CD4-positive, alpha-beta T cell treated with Interleukin-6 for 4 hours (primary cell): ENCODE data around the gene ZBTB1.

Experiments
- DNase-seq: peaks from one replicate; pipeline ENCODE4 v3.0.0-alpha.2; 2020; ENCODE audit warnings: mixed read lengths

ZBTB1 gene

DNA sequence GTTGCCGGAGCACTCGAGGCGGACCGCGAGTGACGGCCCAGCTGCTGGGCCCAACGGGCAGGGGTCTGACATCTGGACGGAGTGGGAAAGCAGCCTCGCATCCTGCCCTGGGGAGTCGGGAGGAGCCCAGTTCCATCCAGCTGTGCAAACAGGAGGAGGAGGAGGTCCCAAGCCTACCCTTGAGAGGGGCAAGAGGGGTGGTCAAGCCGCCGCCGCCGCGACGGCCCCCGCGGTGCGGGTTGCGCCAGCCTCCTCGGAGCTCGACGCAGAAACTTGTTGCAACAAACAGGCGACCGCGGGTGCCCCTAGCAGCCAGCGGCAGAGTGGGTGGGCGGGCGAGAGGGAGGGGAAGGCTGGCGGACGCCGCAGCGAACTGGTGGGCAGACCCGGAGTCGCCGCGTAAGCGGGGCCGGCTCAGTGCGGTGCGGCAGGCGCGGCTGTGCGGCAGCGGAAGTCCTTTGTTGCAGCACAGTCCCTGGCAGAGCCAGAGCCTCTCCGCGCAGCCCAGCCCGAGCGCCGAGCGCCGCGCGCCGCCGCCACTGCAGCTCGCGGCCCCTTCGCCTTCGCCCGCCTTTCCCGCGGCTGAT is at the start of gene ZBTB1:
TSS of gene ZBTB1 (plus strand) at position 461 of the 587 bp plus-strand sequence. CDS start 16,735 bp downstream, outside the sequence.
- DNase-seq = peak; percentile 84

GRCh38 chr14:64459405-64460136 is 45.0 kb upstream of the ZBTB1 start:
- DNase-seq = no peak

- no peak for DNase-seq
These were observed 43.3 kb upstream of the ZBTB1 start for GRCh38 chr14:64461221-64461620.

GRCh38 chr14:64463195-64463594 is 41.4 kb upstream of the ZBTB1 start:
- no peak for DNase-seq

GRCh38 chr14:64463873-64464272 is 40.7 kb upstream of the ZBTB1 start:
- no peak for DNase-seq

GRCh38 chr14:64464651-64465050 is 39.9 kb upstream of the ZBTB1 start:
- no peak for DNase-seq

DNA sequence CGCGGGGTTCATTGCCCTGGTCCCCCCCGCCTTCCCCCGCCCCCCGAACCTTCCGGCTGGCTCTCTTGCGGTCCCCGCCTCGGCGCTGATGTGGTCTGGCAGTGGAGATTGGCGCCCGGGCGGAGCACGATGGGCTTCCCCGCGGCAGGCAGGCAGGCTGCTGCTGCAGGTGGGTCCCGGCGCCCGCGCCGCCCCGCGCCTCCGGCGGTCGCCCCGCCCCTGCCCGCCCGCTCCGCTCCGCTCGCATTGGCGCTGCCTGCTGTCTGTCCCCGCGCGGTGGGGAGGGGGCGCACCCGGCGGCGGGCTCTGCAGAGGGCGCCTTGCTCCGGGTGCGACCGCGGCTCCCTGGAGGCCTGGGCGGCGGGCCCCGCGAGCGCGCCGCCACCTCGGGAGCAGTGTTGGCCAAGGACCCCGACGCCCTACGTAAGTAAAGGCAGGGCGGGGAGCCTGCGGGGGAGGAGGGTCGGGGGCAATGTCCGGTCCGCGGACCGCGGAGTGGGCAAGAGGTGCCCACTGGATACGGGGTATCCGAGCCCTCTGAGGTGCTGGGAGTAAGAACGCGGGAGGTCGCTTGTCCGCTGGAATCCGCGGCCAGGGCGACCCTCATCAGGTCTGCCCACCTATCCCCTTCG is 39.3 kb upstream of the ZBTB1 start, which contains the start of gene AKAP5:
TSS of gene AKAP5 (plus strand) at position 309 of the 632 bp plus-strand sequence. CDS start 2,896 bp downstream, outside the sequence.
- peak; percentile 76 for DNase-seq

DNA sequence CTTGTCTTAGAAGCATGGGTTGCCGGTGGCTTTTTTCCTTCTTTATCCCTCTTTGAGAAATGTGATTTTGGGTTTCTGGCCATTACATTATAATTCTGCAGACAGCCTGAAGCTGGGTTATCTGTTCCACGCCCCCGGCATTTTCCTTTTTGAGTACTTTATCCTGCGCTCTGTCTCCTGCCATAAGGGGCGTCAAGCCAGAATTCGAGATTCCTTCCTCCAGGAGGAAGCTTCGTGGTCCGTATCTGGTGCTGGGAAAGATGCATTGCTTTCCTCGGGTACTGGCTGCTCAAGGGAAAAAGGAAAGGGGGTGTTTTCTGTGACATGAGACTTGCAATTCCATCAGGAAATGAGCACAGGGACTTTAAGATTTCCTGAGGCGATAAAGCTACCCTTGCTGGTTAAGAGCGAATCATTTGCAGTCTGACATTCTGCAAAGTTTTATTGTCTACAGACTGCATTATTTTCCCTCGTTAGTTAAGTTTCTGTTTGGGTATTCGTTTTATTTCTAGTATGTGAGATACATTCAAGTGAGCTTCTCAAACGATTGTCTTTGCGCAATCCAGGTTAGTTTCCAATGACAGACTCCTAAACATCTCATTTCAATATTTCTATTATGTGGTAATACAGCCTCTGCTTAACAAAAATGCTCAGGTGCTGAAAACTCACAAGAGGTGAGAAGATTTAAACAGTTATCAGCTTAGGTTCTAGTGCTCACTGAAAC is 38.6 kb upstream of the ZBTB1 start:
- DNase-seq = no peak

DNA sequence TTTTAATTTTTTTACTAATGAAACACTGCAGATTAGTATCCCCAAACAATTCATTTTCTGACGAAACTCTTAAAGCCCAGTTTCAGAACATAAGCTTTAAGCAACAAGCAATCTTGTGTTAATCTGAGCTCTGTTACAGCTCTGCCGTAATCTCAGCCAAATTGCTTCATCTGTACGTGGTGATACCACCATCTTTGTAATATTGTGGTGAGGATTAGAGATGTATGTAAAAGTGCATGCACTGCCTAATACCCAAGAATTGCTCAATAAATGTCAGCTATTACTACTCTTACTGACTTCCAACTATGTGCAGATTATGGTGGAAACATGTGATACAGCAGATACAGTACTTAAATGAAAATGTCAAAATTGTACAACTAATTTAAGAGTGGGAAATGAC is 37.5 kb upstream of the ZBTB1 start:
- DNase-seq = no peak

DNA sequence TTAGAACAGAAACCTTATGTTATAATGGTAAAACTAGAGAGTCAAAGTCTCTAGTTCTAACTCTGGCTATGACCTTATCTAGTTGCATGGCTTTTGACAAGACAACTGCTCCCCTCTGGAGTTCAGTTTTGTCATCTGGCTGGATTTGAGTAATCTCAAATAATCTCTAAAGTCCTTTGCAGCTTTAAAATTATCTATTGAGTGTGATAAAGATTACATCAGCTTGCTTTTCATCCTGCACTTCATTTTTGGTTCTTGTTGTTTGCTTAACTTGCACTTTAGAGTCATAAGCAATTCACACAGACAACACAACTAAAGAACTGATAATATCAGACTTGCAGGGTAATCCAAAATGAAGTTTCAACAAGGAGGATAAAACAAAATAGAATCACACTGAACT is 37.0 kb upstream of the ZBTB1 start:
- DNase-seq = no peak

GRCh38 chr14:64468451-64468850 is 36.1 kb upstream of the ZBTB1 start:
- no peak for DNase-seq

GRCh38 chr14:64474041-64474440 is 30.5 kb upstream of the ZBTB1 start:
- DNase-seq = no peak

DNA sequence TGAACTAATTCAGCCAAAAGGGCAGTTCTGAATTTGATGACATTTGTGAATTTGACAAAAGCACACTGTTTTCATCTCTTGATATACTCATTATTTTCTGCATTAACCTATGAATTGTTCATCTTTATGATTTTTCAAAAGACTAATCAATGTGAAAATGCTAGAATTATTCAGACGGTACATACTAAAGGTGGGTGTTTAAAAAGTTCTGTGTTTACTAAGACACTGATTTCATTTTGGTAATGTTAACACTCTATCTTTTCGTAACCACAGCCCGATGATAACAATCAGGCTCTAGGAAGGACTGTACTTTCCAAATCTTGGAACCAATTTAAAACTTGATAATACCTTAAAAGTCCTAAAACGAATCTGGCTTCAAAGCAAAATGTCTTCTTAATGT is 29.9 kb upstream of the ZBTB1 start:
- no peak for DNase-seq

DNA sequence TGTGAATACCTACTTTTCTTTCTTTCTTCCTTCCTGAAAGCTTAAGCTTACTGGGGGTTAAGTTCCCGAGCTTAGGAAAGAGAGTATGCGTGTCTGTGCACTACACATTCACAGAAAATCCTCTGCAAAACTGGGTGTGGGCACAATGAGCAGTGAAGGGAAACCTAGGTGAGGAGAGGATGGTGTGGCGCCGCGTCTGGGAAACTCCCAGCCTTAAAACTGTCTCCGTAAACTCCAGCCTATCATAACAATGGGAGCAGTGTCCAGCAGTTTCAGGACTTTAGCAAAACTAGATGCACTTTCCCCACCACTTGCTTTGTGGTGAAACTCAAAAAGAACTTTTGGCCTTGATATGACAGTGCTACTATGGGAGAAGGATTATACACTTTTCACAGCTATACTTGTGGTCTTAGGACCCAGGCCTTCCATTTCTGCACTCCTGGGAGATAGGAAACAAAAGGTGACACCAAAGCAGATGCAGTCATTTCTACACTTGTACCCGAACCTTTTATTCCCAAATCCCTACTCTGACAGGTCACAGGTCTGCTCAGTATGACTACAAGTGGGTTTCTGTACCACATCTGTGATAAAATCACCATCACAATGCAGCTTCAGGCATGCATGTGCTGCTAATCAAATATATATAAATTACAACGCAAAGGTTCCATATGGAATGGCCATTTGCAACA is 28.8 kb upstream of the ZBTB1 start:
- no peak for DNase-seq

DNA sequence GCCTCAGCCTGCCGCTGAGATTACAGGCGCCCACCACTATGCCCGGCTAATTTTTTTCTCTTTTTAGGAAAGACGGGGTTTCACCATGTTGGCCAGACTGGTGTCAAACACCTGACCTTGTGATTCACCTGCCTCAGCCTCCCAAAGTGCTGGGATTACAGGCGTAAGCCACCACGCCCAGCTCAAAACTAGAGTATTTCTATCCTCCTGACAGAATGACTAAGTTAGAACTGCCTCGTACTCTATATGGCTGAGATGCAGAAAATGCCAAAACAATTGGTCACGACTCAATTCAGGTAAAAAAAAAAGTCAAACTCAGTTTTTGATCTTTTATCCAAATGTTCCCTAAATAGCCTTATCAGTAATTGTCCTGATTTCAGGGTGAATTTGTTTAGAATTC is 28.1 kb upstream of the ZBTB1 start:
- no peak for DNase-seq

DNA sequence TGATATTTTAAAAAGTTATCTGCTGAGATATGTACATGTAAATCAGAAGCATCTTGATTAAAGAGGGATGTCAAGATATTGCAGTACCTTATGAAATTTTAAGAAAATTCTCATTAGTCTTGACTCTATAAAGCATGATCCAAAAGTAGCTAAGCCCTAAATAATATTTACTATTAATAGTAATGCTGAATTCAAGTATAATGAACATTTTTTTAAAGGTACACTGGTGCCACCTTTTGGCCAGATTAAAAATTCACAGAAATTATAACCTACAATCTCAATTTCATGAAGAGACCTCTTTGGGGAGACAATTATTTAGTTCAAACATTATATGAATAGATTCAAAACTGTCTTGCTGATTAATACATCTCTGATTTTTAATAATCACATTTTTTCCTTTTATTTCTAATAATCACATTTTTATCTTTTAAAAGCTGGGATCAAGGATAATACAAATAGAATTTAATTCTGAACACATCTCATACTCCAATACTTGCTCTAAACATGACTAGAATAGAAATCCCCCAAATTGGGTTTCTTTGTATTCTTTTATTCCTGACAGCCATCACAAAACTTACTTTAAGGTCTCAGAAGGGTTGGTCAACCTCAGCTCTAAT is 25.8 kb upstream of the ZBTB1 start:
- peak; percentile 16 for DNase-seq

DNA sequence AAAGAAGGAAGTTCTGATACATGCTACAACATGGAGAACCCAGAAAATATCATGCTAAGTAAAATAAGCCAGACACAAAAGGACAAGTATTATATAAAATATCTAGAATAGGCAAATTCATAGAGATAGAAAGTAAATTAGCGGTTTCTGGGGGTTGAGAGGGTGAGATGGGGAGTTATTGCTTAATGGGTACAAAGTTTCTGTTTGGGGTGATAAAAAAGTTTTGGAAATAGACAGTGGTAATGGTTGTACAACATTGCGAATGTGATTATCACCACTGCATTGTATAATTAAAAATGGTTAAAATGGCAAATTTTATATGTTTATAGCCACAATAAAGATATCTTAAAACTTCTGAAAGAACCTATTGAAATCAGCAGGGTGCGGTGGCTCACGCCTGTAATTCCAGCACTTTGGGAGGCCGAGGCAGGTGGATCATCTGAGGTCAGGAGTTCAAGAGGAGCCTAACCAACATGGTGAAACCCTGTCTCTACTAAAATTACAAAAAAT is 15.9 kb upstream of the ZBTB1 start:
- DNase-seq = no peak

- no peak for DNase-seq
These were observed 12.9 kb upstream of the ZBTB1 start for GRCh38 chr14:64491637-64492036.

DNA sequence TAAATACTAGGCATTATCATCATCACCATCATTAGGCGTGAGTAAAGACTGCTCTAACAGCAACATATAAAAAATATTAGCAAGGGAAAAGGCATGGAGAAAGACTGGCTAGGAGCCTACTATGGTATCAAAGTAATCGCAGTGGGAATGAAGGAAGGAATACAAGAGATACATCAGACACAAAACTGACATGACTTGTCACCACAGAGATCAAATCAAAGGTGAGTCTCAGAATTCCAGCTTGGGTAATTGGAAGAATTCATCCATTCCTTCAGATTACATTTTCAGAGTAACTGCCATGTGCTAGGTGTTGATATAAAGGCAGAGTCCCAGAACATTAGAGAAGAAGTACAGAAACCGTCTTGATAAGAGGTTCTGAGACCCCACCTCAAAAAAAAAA is 11.1 kb upstream of the ZBTB1 start:
- DNase-seq = no peak

GRCh38 chr14:64495252-64495651 is 9.3 kb upstream of the ZBTB1 start:
- DNase-seq = no peak

GRCh38 chr14:64496764-64497163 is 7.8 kb upstream of the ZBTB1 start:
- no peak for DNase-seq

DNA sequence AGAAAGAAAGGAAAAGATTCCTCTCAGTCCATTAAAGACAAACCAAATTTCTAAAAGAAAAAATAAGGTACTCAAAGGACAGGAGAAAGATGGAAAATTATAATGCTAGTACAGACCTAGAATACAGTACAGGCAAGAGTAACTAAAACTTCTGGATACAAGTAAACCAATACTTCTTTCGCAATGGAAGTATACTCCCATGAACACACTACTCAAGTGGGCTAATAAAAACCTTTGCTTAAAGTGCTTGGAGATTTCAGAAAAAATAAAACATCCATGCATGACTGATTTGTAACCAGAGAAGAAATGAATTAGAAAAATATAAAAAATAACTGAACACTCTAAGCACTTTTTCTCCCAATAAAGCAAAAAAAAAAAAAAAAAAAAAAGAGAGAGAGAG is 4.5 kb upstream of the ZBTB1 start:
- DNase-seq = no peak
